Left lung (tissue), 10 donors: ENCODE measurements around the gene ZFYVE26. TPM values are rescaled to one million over a fixed set of nuclear protein-coding genes. Genes with fewer than 3 reads are reported as not detected.

ENCODE experiments used
- ATAC-seq: fragments of 200-7000 bp; cut with Tn5 transposase; one replicate; pipeline ENCODE4 v1.9.1; 2020; ENCODE audit warnings: moderate library complexity
- DNase-seq, 4 donors: peaks; one replicate each; pipeline ENCODE4 v3.0.0-alpha.2; 2013 to 2020
- H3K27ac ChIP-seq, 2 donors: fragments of 200-600 bp; sonication (generic) in 1 of 2; one replicate each; pipeline versions ENCODE4 v1.5.0 to v1.8.0; 2020 to 2021
- H3K27me3 ChIP-seq, 2 donors: fragments of 200-600 bp; sonication (generic) in 1 of 2; one replicate each; pipeline versions ENCODE4 v1.5.0 to v1.8.0; 2020 to 2021
- H3K36me3 ChIP-seq, 2 donors: fragments of 200-600 bp; sonication (generic) in 1 of 2; one replicate each; pipeline versions ENCODE4 v1.5.0 to v1.8.0; 2020 to 2021
- H3K4me1 ChIP-seq, 2 donors: fragments of 200-600 bp; one replicate each; pipeline ENCODE4 v1.8.0; 2021
- H3K4me3 ChIP-seq, 2 donors: fragments of 200-600 bp; sonication (generic) in 1 of 2; one replicate each; pipeline versions ENCODE4 v1.5.0 to v1.8.0; 2020 to 2021; ENCODE audit warnings: mild to moderate bottlenecking in 1 of 2
- H3K9me3 ChIP-seq, 2 donors: fragments of 200-600 bp; sonication (generic) in 1 of 2; one replicate each; pipeline versions ENCODE4 v1.5.0 to v1.8.0; 2020 to 2021
- CTCF ChIP-seq, 2 donors: fragments of 200-600 bp; sonication (generic) in 1 of 2; IDR thresholded peaks; one replicate each; pipeline versions ENCODE4 v1.5.0 to v1.8.0; 2021; ENCODE audit warnings: antibody characterized with exemption in 2 of 2
- intact Hi-C, 2 donors: fragments of 100-400 bp; cut with DNase I; formaldehyde crosslinking; loops; one replicate each; pipeline versions ENCODE4 v1.11.2 to v1.14.2; 2022
- polyA plus RNA-seq, 6 donors: library from polyadenylated mRNA; unstranded; fragments of 120-200 nt; gene quantifications; one replicate each; pipeline ENCODE4 v1.2.1, GENCODE V29; 2013; ENCODE audit not compliant: insufficient read length in 6 of 6
- total RNA-seq, 2 donors: library from RNA; stranded (reverse); fragmentation: NEBNext Ultra II Directional; extraction: Animal tissue kit (Norgen Biotek cat#: 25700); gene quantifications; one replicate each; pipeline ENCODE4 v1.2.1, GENCODE V29; 2021
- donor health status: DM: no; HTN: yes; CAD: no.
- donor health status: DM: no; HTN: no; CAD: no.

ZFYVE26 gene
- total and polyA plus RNA-seq, 8 donors = 15.9 to 47.8 (median 17.7) TPM

- H3K4me3 ChIP-seq = no peak overlapping the region
- no peak overlapping the region for H3K27ac ChIP-seq
- DNase-seq (no peak), ATAC-seq (peak; percentile 38)
- H3K27me3 ChIP-seq = no peaks in the 10 kb centered on the region
- intact Hi-C loops = no loop called here
- no peaks in the 10 kb centered on the region for H3K4me1 ChIP-seq
- TF ChIP-seq CTCF (IDR thresholded peaks at IDR 0.05) = no peak
- H3K9me3 ChIP-seq = no peaks in the 10 kb centered on the region
- no peaks in the 10 kb centered on the region for H3K36me3 ChIP-seq
These were observed 77.5 kb downstream of the ZFYVE26 start for GRCh38 chr14:67738740-67739504.

GRCh38 chr14:67736771-67737170 lies 79.6 kb downstream of the ZFYVE26 start:
- no peak for TF ChIP-seq CTCF (IDR thresholded peaks at IDR 0.05)
- no peaks in the 10 kb centered on the region for H3K9me3 ChIP-seq
- no peak overlapping the region for H3K4me3 ChIP-seq
- no peaks in the 10 kb centered on the region for H3K4me1 ChIP-seq
- DNase-seq = no peak
- H3K27ac ChIP-seq = no peak overlapping the region
- ATAC-seq = no peak
- intact Hi-C loops = no loop called here
- H3K27me3 ChIP-seq = no peaks in the 10 kb centered on the region
- H3K36me3 ChIP-seq = no peaks in the 10 kb centered on the region

GRCh38 chr14:67735336-67736147 lies 80.8 kb downstream of the ZFYVE26 start:
- no peak for TF ChIP-seq CTCF (IDR thresholded peaks at IDR 0.05)
- DNase-seq (no peak), ATAC-seq (no peak)
- H3K4me3 ChIP-seq = no peak overlapping the region
- no peaks in the 10 kb centered on the region for H3K9me3 ChIP-seq
- intact Hi-C loops = no loop called here
- H3K27me3 ChIP-seq = no peaks in the 10 kb centered on the region
- no peak overlapping the region for H3K27ac ChIP-seq
- no peaks in the 10 kb centered on the region for H3K36me3 ChIP-seq
- H3K4me1 ChIP-seq = no peaks in the 10 kb centered on the region

- no peak for TF ChIP-seq CTCF (IDR thresholded peaks at IDR 0.05)
- no peak overlapping the region for H3K27ac ChIP-seq
- ATAC-seq = no peak
- H3K4me3 ChIP-seq = no peak overlapping the region
- no peaks in the 10 kb centered on the region for H3K4me1 ChIP-seq
- no peaks in the 10 kb centered on the region for H3K9me3 ChIP-seq
- no peak for DNase-seq
- intact Hi-C loops = no loop called here
- no peaks in the 10 kb centered on the region for H3K27me3 ChIP-seq
- no peaks in the 10 kb centered on the region for H3K36me3 ChIP-seq
These were observed 81.7 kb downstream of the ZFYVE26 start for GRCh38 chr14:67734675-67735074.

GRCh38 chr14:67733616-67734015 lies 82.8 kb downstream of the ZFYVE26 start:
- no peak for TF ChIP-seq CTCF (IDR thresholded peaks at IDR 0.05)
- no peaks in the 10 kb centered on the region for H3K4me1 ChIP-seq
- no peak for ATAC-seq
- no peak overlapping the region for H3K27ac ChIP-seq
- H3K36me3 ChIP-seq = no peaks in the 10 kb centered on the region
- no peaks in the 10 kb centered on the region for H3K9me3 ChIP-seq
- no peaks in the 10 kb centered on the region for H3K27me3 ChIP-seq
- no peak overlapping the region for H3K4me3 ChIP-seq
- no peak for DNase-seq
- intact Hi-C loops = no loop called here
